HepG2 (cell line): ENCODE data around the gene SMCO4. TPM values are rescaled to one million over a fixed set of nuclear protein-coding genes. Genes with fewer than 3 reads are reported as not detected.

ENCODE experiments used
- ATAD3A ChIP-seq: sonication (generic); formaldehyde crosslinking; IDR thresholded peaks from 2 replicates; pipeline ENCODE4 v1.4.0; 2020; ENCODE audit warnings: missing genetic modification reagents
- GMEB2 ChIP-seq: IDR thresholded peaks from 2 replicates; pipeline ENCODE4 v1.6.1; 2016; ENCODE audit warnings: missing biosample characterization, missing genetic modification reagents, low read depth
- HNRNPL ChIP-seq: fragments of 200-400 bp; formaldehyde crosslinking; IDR thresholded peaks from 2 replicates; pipeline ENCODE4 v1.6.1; 2017; ENCODE audit warnings: mild to moderate bottlenecking, low read depth, low read length
- JDP2 ChIP-seq: sonication (generic); formaldehyde crosslinking; IDR thresholded peaks from 2 replicates; pipeline ENCODE4 v1.8.1; 2022; ENCODE audit warnings: missing genetic modification reagents, borderline replicate concordance
- MNT ChIP-seq: fragments of 450-650 bp; IDR thresholded peaks from 2 replicates; pipeline ENCODE4 v1.6.1; 2016
- NFIB ChIP-seq: sonication (generic); formaldehyde crosslinking; IDR thresholded peaks from 2 replicates; pipeline ENCODE4 v1.9.0; 2021; ENCODE audit warnings: missing genetic modification reagents, mild to moderate bottlenecking, borderline replicate concordance
- PHF5A ChIP-seq: IDR thresholded peaks from one replicate; pipeline ENCODE4 v1.6.1; 2018; ENCODE audit warnings: low read depth, missing genetic modification reagents; ENCODE audit not compliant: unreplicated experiment
- POLR2A ChIP-seq, 2 experiments: IDR thresholded peaks; 2 replicates each; pipeline ENCODE4 v1.6.1; 2011; ENCODE audit warnings: low read depth in 2 of 2, low read length in 2 of 2, mild to moderate bottlenecking in 1 of 2, moderate library complexity in 1 of 2; ENCODE audit not compliant: insufficient read depth in 1 of 2
- RAD51 ChIP-seq: fragments of 450-650 bp; IDR thresholded peaks from 2 replicates; pipeline ENCODE4 v1.6.1; 2016; ENCODE audit warnings: borderline replicate concordance
- SNAPC5 ChIP-seq: sonication (generic); formaldehyde crosslinking; IDR thresholded peaks from 2 replicates; pipeline ENCODE4 v1.8.1; 2023; ENCODE audit warnings: mild to moderate bottlenecking, missing genetic modification reagents, borderline replicate concordance
- SRF ChIP-seq: IDR thresholded peaks from 2 replicates; pipeline ENCODE4 v1.6.1; 2011; ENCODE audit warnings: mild to moderate bottlenecking, low read depth, low read length, moderate library complexity
- TFDP1 ChIP-seq: IDR thresholded peaks from 2 replicates; pipeline ENCODE4 v1.6.1; 2016; ENCODE audit warnings: missing compliant biosample characterization, missing genetic modification reagents, borderline replicate concordance
- ZBTB7B ChIP-seq: sonication (generic); formaldehyde crosslinking; IDR thresholded peaks from 2 replicates; pipeline ENCODE4 v1.4.0; 2020; ENCODE audit warnings: missing genetic modification reagents
- ZNF280B ChIP-seq: sonication (generic); formaldehyde crosslinking; IDR thresholded peaks from 2 replicates; pipeline ENCODE4 v1.5.0; 2020; ENCODE audit warnings: missing genetic modification reagents, mild to moderate bottlenecking, borderline replicate concordance
- ZNF431 ChIP-seq: sonication (generic); formaldehyde crosslinking; IDR thresholded peaks from 2 replicates; pipeline ENCODE4 v1.9.0; 2022; ENCODE audit warnings: missing genetic modification reagents, low read depth, mild to moderate bottlenecking, borderline replicate concordance
- ZNF543 ChIP-seq: sonication (generic); formaldehyde crosslinking; IDR thresholded peaks from 2 replicates; pipeline ENCODE4 v1.4.0; 2020; ENCODE audit warnings: mild to moderate bottlenecking, missing genetic modification reagents
- ZNF597 ChIP-seq: sonication (generic); formaldehyde crosslinking; IDR thresholded peaks from 2 replicates; pipeline ENCODE4 v1.5.0; 2020; ENCODE audit warnings: missing genetic modification reagents
- ZNF639 ChIP-seq: conservative IDR thresholded peaks from 2 replicates; pipeline ENCODE4 v1.6.1; 2018; ENCODE audit warnings: missing genetic modification reagents
- ZNF670 ChIP-seq: sonication (generic); formaldehyde crosslinking; IDR thresholded peaks from 2 replicates; pipeline ENCODE4 v1.8.0; 2022; ENCODE audit warnings: mild to moderate bottlenecking, missing genetic modification reagents, borderline replicate concordance
- ZSCAN12 ChIP-seq: sonication (generic); formaldehyde crosslinking; IDR thresholded peaks from 2 replicates; pipeline ENCODE4 v1.9.0; 2021; ENCODE audit warnings: mild to moderate bottlenecking, missing genetic modification reagents
- polyA plus RNA-seq, 8 experiments: library from polyadenylated mRNA; depleted of rRNA in 3 of 8; stranded (reverse) in 7 of 8; unstranded in 1 of 8; fragments of >200 nt; fragmentation: Illumina TruSeq in 4 of 8; extraction: Trizol in 4 of 8; gene quantifications; 2 replicates each; pipeline versions ENCODE4 v1.2.1 to v1.2.3, GENCODE V29; 2011 to 2016; ENCODE audit warnings: low read depth in 4 of 8, missing spikeins in 1 of 8, mixed read lengths in 1 of 8; ENCODE audit not compliant: insufficient read depth in 1 of 8
- total RNA-seq, 5 experiments: library from RNA; depleted of rRNA; stranded (reverse); fragments of >200 nt; fragmentation: Illumina TruSeq; extraction: Trizol; gene quantifications; 2 replicates each; pipeline ENCODE4 v1.2.3, GENCODE V29; 2016; ENCODE audit warnings: low read depth in 1 of 5

The SMCO4 gene
- total and polyA plus RNA-seq, 2 of the 13 experiments (the other 11 are each of a cell fraction or from before 2014, with no cell fraction given): 10.6 to 28.5 TPM

GRCh38 chr11:93529707-93530467, 13.3 kb downstream of the SMCO4 start (continued):
- TF ChIP-seq ZNF639 (CRISPR knock-in tag) (no peak), ZBTB7B (CRISPR knock-in tag) (peak; percentile 97), ZNF597 (CRISPR knock-in tag) (no peak), ATAD3A (CRISPR knock-in tag) (no peak), ZNF670 (CRISPR knock-in tag) (no peak), ZNF280B (CRISPR knock-in tag) (no peak), SNAPC5 (CRISPR knock-in tag) (no peak), GMEB2 (CRISPR knock-in tag) (no peak), POLR2A (IDR thresholded peaks at IDR 0.05; ENCODE audit: insufficient read depth in 1 of 2, low read depth in 2 of 2, low read length in 2 of 2) (0 out of 4 replicates have a peak, but pooled peaks of 1 of the 2 experiments have one; percentile 31), RAD51 (no peak), HNRNPL (no peak), SRF (no peak), PHF5A (CRISPR knock-in tag) (no peak), ZSCAN12 (CRISPR knock-in tag) (no peak), MNT (no peak), TFDP1 (CRISPR knock-in tag) (no peak), NFIB (CRISPR knock-in tag) (no peak), ZNF543 (CRISPR knock-in tag) (0 out of 2 replicates have a peak, but pooled peaks have one; percentile 47), ZNF431 (no peak), JDP2 (CRISPR knock-in tag) (no peak)
